ENCODE results near the gene FRY.

- TF ChIP-seq CTCF (IDR thresholded peaks at IDR 0.05), result no peak
- no peak for TF ChIP-seq POLR2A (IDR thresholded peaks at IDR 0.05)
These were observed 6.8 kb upstream of the FRY start for GRCh38 chr13:32024750-32025149.

All from heart left ventricle (tissue), 13 donors.